GM18858 (cell line): ENCODE measurements around the gene EXOSC2.

Source experiments
- ATAC-seq: cut with Tn5 transposase; IDR thresholded peaks from one replicate; pipeline ENCODE4 v1.9.1; 2021; ENCODE audit not compliant: unreplicated experiment

Gene EXOSC2

DNA sequence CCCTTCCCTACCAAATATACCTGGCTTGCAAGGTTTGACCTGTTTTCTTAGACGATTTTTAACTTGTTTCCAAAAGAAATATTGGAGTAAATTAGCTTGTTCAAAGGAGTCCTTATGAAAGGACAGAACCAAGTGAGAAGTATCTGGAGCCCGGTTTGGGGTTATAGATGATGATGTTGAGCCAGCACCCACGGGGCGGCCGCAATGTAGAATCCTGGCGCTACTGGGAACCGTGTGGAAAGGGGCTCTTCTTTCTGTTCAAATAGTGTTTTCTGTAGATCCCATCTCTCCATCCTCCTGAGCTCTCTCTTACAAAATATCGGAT is 517 bp upstream of the EXOSC2 start:
- no peak for ATAC-seq

DNA sequence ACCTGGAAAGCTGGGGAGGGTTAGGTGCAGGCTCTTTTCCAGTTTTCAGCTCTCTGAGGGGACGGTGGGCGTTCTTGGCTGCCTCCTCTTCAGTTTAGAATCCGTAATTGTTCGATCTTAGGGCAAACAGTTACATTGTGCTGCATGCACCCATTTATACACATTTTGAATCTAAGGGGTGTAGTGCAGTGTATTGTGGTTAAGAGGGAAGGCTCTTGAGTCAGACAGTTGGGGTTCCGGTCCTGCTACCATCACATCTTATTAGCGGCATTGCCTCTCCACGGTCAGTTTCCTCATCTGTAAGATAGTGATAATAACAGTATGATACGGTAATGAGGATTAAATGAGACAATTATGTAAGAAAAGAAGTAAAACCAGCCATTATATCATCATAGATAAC is 625 bp downstream of the EXOSC2 start:
- no peak for ATAC-seq

DNA sequence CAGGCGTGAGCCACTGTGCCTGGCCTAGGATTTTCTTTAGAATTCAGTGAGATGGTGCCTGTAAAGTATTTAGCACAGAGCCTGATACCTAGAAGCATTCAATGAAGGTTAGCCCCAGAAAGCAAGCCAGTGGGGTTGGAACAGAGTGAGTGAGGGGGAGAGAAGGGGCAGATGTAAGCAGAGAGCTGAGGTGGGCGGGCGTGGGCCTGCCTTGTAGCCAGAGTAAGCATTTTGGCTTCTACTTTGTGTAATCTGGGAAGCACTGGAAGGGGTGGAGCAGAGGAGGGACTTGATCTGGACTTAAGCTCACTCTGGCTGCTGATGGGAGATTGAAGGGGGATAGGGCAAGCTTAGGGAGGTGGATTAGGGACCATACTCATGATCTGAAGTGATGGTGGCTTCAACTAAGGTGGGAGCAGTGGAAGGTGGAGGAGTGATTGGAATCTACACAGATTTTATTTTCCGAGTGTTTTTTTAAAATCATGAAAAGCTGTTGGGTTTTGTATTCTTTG is 2.6 kb downstream of the EXOSC2 start:
- no peak for ATAC-seq

DNA sequence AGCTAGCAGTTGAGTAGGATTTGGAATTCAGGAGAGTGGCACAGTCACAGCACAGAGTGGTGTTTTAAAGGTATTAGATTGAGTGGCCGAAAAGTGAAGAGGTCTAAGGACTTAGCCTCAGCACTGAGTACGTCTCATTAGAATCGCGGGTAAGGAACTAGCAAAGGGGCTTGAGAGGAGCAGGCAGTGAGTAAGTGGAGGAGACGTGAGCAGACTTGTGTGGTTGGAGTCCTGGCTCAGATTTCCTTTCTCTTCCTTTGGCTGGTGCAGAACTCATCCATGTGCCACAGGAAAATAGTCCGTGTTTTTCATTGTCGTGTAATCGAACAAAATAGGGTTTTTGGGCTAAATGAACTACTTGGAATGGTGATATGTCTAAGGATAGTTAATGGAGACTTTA is 3.4 kb downstream of the EXOSC2 start:
- no peak for ATAC-seq

DNA sequence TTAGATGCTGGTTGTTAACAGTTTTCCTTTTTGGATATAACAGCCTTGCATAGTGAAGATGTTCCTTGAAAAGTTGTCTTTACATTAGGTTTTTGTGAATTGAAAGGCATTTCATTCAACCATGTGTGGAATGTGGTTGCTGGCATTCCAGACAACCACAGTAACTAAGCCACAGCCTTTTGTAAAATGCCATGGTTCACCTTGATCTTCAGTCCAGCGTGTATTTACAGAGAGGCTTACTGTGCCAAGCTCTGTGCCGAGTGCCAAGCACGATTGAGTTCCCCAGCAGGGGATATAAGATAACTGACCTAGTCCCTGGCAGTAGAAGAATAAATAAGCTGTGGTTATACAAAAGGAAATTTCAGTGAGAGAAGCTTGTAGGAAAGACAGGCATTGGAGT is 4.9 kb downstream of the EXOSC2 start:
- no peak for ATAC-seq

DNA sequence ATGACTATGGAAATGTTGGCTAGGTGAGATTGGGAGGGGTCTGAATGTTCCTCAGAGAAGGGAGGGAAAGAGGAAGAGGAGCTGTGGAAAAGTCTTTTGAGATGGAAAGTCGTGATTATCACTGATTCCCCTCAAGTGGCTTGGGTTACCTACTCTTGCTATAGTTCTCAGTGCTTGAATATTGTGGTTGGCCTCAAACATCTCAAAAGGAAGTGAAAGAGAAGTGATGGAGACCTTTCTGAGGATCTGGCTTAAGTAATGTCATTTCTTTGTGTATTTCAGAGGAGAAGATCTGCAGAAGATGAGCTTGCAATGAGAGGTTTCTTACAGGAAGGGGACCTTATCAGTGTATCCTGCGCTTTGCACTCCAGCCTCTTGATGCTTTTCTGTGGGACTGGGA is 5.5 kb downstream of the EXOSC2 start:
- no peak for ATAC-seq

DNA sequence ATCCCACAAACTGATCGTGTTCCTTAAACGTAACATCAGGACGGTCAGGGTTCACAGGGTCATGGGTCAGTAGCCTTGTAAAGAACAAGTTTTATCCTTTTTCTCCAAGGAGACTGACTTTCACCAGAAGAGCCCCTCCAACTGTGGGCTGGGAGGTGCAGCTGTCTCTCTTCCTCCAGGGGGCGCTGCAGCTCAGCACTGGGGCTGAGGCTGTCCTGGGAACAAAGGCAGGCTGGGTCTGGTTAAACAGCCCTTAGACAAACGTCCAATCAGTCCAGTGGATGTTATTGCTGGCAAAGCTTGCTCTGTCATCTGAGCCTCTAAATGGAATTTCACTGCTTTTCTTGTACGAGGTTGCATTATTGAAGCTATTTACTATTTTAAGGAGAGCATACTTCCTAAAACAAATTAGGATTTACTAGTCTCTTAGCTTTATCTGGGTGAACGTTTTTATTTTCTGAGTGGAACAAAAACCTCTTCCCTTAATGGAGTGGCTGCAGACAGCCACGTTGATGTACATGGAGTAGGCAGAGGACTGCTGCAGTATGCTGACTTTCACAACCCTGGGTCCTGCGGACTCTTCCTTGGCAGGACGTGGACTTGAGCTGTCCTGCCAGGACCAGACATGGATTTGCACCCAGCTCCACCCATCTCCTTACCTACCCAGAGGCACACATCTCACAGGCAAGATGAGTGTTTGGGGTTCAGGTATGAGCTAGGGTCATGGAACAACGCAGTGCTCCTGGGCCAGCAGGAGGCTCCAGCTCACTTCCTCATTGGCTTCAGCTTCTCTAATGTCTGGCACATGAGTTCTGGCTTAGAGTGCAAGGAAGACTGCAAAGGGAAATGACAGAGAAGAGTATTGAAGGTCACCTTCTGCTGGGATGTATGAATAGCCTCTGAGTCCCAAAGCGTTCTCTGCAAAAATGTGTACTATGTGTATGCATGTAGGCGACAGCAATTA is 7.8 kb downstream of the EXOSC2 start:
- ATAC-seq: no peak

DNA sequence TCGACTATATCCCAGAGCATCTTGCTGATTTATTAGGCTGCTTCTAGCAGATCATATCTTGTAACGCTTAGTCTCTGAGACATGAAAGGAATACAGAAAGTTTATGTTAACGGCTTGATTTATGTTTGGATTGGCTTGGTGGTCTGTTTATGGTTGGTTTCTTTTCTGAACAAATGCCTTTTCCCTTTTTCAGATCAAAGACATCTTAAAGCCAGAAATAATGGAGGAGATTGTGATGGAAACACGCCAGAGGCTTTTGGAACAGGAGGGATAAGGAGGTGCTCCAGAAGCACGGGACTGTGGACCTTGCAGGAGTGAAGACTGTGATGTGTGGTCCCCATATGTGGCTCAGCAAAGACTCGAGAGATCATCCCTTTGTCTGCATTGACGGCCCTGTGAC is 9.9 kb downstream of the EXOSC2 start:
- no peak for ATAC-seq

DNA sequence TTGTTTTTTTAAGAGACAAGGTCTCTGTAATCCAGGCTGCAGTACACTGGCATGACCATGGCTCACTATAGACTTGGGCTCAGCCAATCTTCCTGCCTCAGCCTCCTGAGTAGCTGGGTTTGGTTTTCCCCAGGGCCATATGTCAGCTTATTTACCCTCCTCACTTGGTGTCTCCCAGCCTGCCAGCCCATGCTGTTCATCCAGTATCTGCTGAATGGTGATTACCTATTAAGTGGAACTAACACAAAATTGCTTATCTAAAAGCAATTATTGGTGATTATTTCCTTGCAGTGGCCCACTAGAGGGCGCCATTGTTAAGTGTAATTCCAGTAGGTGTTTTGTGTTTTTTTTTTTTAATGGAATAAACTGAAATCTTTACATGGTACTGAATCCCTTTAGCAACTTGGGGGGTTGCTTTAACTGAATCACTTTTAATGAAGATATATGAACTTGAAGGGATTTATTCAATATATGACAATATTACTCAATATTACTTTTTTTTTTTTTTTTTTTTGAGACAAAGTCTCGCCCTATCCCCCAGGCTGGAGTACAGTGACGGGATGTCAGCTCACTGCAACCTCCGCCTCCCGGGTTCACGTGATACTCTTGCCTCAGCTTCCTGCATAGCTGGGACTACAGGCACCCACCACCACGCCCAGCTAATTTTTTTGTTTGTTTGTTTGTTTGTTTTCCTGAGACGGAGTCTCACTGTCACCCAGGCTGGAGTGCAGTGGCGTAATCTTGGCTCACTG is 13.8 kb downstream of the EXOSC2 start:
- no peak for ATAC-seq

DNA sequence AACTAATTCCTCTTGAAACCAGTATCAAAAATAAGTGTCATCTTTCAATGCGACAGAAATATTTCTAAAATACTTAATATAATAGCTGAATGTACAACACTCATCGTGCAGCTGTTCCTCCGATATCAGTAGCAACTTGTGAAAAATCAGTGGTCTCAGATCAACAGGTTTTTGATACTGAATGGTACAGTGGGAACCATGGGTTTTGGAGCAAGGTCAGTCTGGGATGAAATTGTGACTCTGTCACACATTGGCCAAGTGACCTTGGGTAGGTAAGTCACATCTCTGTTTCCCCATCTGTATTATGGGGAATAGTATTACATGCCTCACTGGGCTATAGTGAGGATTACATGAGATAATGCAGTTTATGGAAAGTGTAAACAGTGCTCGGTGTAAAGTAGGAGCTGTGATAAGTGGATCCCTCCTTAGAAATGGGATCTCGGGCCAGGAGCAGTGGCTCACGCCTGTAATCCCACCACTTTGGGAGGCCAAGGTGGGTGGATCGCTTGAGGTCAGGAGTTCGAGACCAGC is 17.3 kb downstream of the EXOSC2 start:
- ATAC-seq: no peak

DNA sequence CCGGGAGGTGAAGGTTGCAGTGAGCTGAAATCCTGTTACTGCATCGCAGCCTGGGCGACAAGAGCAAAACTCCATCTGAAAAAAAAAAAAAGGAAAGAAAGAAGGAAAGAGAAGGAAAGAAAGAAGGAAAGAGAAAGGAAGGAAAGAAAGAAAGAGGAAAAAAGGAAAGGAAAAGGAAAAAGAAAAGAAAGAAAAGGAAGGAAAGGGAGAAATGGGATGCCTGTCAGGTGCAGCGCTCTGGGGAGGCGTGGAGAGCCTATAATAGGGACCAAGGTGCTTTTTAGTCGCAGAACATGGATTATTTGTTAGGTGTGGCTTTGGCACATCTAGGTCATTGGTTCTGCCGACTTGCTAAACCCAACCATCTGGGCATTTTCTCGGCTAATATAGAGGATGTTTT is 17.9 kb downstream of the EXOSC2 start:
- no peak for ATAC-seq

DNA sequence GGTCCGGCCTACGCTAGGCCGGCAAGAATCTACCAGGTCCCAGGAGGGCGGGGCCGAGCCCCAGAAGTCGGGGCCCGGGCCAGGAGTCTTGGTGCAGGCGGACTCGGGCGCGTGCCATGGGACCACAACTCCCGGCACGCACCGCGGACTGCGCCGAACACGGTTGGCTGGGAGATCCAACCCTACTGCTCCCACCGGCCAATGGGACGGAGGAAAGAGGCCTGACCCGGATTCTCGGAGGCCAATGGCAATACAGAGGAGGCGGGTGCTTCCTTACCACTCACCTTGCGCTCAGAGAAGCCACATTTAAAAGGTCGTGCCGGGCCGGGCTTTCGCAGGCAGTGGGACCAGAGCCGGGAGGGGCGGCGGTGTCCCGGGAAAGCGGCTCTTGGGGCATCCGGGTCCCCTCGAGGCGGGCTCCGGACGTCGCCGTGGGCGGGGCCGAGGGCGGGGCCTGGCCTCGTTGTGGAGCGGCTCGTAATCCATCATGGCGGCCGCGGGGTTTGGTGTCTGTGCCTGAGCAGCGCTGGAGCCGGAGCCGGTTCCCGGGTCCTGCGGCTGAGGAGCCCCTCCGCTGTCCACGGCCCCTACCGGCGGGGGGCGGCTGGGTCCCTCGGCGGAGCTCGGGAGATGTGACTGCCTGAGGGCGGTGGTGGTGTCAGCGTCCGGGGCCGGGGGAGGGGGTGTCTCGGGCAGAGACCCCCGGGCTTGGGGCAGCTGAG is 19.1 kb downstream of the EXOSC2 start:
- peak; percentile 93 for ATAC-seq

DNA sequence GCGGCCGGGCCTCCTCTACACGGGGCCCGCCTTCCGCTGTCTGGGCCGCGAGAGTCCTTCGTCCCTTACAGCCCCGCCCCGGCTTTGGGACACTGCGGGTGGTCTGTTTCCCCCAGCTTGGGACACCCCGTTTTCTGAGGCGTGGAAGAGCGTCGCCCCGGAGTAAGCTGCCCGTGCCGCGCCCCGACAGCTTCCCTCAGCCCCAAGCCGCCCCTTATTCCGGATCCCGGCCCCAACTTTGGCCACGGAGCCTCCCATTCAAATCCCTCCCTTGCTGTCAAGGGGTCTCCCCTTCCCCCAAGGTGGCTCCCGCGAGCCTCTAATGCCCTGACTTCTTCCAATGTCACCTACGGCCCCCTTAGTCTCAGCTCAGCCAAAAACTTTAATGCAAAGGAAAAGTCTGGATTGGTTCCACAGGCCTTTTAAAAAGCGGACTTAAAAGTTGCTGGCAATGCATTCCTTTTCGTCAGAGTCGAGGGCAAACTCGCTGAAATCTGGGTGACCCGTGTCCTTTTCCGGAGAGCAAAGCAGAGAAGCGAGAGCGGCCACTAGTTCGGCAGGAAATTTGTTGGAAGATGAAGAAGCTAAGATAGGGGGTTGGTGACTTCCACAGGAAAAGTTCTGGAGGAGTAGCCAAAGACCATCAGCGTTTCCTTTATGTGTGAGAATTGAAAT is 19.8 kb downstream of the EXOSC2 start:
- ATAC-seq: no peak

DNA sequence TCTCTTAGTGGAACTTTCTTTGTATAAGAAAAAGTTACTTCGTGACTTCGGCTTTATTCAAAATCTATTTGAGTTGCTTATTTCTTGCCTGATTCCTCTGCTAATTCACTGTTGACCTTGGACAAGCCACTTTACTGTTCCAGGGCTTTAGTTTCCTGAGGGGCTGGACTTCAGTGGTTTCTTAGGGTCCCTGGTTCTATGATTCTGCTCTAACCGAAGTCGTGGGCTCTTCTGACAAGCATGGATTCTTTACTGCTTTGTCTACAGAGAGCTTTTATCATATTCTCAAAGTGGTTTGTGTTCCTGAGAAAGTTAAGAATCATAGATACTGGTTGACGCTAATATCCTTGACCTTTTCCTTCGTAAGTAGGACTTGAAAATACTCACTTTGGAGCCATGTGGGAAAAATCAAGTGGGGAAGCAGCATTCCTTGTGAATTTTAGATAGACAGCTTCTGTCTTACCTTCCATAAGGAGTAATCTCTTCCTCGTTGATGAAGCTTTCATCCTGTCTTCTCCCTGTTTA is 21.1 kb downstream of the EXOSC2 start:
- ATAC-seq: no peak

DNA sequence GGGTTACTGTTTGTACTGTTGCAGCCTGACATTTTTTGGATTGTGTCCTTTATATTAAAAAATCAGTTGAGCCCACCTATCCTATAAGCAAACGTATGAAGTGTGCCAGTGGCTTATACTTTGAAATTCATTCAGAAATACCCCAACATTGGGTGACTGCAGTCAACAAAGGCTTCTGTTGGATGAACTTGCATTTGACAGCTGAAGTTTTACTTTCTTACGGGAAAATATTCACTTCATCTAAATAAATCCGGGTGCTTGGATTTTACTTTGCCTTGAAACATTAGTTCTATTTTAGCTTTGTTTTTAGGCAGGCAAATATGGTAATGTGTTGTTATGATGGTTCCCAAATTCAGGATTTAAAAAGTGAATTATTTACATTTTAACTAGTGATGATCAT is 21.7 kb downstream of the EXOSC2 start:
- ATAC-seq: no peak

DNA sequence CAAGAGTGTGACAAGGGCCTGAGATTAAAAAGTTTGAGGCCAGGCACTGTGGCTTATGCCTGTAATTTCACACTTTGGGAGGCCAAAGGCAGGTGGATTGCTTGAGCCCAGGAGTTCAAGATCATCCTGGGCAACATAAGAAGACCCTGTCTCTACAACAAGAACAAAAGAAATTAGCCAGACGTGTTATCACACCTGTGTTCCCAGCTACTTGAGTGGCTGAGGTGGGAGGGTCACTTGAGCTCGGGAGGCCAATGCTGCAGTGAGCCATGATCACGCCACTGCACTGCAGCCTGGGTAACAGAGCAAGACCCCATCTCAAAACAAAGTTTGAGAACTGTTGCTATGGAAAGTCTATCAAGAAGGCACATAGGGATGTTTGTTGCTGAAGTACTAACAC is 25.0 kb downstream of the EXOSC2 start:
- ATAC-seq: no peak

DNA sequence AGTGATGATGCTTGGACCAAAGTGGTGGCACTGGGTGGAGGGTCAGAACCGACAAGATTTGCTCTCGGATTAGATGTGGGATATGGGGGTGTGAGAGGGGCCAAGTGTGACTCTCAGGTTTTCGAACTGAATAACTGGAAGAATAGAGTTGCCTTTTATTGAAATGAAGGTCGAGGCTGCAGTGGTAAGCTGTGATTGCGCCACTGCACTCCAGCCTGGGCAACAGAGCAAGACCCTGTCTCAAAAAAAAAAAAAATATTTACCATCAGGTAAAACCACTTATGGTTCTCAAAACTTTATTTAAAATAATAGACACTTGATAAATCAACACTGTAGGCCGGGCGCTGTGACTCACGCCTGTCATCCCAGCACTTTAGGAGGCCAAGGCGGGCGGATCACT is 27.2 kb downstream of the EXOSC2 start:
- ATAC-seq: no peak

DNA sequence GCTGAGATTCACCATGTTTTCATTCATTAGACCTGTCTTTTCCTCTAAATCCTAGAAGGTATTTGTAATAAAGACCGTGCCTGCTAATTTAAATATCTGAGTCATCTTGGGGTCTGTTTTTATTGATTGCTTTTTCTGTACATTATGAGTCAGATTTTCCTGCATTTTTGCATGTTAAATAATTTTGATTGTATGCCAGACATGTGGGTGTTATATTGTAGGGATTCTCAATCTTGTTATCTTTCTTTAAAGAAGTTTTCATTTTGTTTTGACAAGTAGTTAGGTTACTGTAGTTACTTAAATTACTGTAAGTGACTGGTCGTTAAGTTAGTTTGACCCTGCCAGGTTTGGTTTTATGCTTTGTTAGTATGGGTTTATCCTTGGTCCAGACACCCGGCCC is 35.1 kb downstream of the EXOSC2 start:
- no peak for ATAC-seq

DNA sequence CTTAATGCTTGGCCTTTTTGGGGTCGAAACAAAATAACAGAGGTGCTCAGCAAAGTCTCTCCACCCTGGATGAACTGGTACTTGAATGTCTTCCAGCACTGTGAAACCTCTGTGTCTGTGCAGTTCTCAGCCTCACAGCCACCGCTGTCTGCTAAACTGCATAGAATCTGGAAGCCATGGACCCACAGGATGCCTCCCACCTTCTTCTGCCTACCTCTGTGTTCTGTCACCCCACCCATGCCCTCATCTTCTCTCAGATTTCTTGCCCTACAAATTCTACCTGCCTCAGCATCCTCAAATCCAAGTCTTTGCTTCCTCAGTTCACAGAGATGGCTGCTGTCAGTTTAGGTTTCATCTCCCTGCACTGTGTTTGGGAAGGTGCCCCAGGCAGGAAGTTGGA is 35.6 kb downstream of the EXOSC2 start:
- ATAC-seq: no peak

DNA sequence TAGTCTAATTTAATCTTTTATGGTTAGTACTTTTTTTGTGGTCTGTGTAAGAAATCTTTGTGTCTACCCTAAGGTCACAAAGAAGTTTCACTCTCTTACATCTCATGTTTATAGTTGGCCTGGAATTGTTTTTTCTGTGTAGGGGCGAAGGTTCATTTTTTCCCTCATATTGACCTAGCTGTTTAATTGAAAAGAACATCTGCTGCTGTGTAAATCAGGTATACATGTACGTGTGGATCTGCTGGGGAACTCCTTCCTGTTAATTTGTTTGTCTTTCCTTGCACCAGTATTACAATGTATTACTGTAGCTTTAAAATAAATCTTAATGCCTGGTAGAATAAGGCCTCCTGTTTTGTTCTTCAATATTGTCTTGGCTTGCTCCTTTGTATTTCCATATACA is 37.8 kb downstream of the EXOSC2 start:
- ATAC-seq: no peak

DNA sequence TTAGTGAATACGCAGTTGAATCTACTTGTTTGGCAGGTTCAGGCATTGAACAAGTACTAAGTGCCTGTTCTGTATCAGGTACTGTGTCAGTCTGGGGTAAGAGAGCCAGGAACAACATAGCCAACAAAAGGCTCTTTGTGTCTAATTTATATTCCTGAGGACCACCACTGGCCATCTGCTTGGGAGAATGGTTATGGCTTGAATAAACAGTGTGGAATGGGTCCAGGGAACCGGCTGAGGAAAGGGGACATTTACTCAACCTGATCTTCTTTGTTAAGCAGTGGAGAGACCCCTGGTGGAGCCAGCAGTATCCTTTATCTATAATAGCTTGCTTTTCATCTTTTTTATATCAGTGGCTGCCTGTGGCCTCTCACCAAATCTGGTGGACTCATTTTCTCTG is 38.6 kb downstream of the EXOSC2 start:
- ATAC-seq: no peak
